Neural progenitor cell (in vitro differentiated cells): ENCODE data around the gene ARHGEF39. TPM values are rescaled to one million over a fixed set of nuclear protein-coding genes. Genes with fewer than 3 reads are reported as not detected.
"Not testable (repeated sequence)": the region's sequence is repeated elsewhere in the genome, so short reads cannot be mapped to it uniquely, and the experiment has no call there.

ENCODE experiments used
- DNase-seq: peaks from one replicate; pipeline ENCODE4 v3.0.0-alpha.2; 2016; ENCODE audit warnings: low spot score
- H2AFZ ChIP-seq: fragments of 200-600 bp; sonication (generic); replicated peaks from 2 replicates; pipeline ENCODE4 v1.6.1; 2016; ENCODE audit warnings: antibody characterized with exemption
- H3F3A ChIP-seq: fragments of 200-600 bp; sonication (generic); 2 replicates; pipeline ENCODE4 v1.6.1; 2016; ENCODE audit warnings: antibody characterized with exemption, low read depth
- H3K27ac ChIP-seq: fragments of 200-600 bp; sonication (generic); 2 replicates; pipeline ENCODE4 v1.5.1; 2016; ENCODE audit warnings: mild to moderate bottlenecking
- H3K27me3 ChIP-seq: fragments of 200-600 bp; sonication (generic); 2 replicates; pipeline ENCODE4 v1.6.1; 2016; ENCODE audit warnings: mild to moderate bottlenecking, moderate library complexity
- H3K36me3 ChIP-seq: fragments of 200-600 bp; sonication (generic); 2 replicates; pipeline ENCODE4 v1.5.1; 2016
- H3K4me1 ChIP-seq: fragments of 200-600 bp; sonication (generic); 2 replicates; pipeline ENCODE4 v1.6.1; 2016; ENCODE audit warnings: mixed run types
- H3K4me2 ChIP-seq: fragments of 200-600 bp; sonication (generic); 2 replicates; pipeline ENCODE4 v1.6.1; 2016
- H3K4me3 ChIP-seq: fragments of 200-600 bp; sonication (generic); 2 replicates; pipeline ENCODE4 v1.5.1; 2016
- H3K79me2 ChIP-seq: fragments of 200-600 bp; sonication (generic); 2 replicates; pipeline ENCODE4 v1.6.1; 2016; ENCODE audit warnings: low read depth
- H3K9ac ChIP-seq: fragments of 200-600 bp; sonication (generic); 2 replicates; pipeline ENCODE4 v1.6.1; 2016
- H3K9me3 ChIP-seq: fragments of 200-600 bp; sonication (generic); 2 replicates; pipeline ENCODE4 v1.5.1; 2016; ENCODE audit warnings: low read depth
- H4K20me1 ChIP-seq: fragments of 200-600 bp; sonication (generic); 2 replicates; pipeline ENCODE4 v1.6.1; 2016; ENCODE audit warnings: low read depth
- H3K27ac Mint-ChIP-seq: 3 replicates; pipeline ENCODE4 v1.8.0; 2021; ENCODE audit warnings: mixed read lengths
- H3K27me3 Mint-ChIP-seq: 2 replicates; pipeline ENCODE4 v1.8.0; 2022; ENCODE audit warnings: low read depth, mild to moderate bottlenecking, inconsistent platforms, moderate library complexity, mixed read lengths; ENCODE audit not compliant: insufficient read depth
- H3K36me3 Mint-ChIP-seq: 3 replicates; pipeline ENCODE4 v1.8.0; 2021; ENCODE audit warnings: mixed read lengths
- H3K4me1 Mint-ChIP-seq: 3 replicates; pipeline ENCODE4 v1.8.0; 2021; ENCODE audit warnings: mixed read lengths
- H3K4me3 Mint-ChIP-seq: 3 replicates; pipeline ENCODE4 v1.8.0; 2021; ENCODE audit warnings: mild to moderate bottlenecking, moderate library complexity, mixed read lengths
- H3K9me3 Mint-ChIP-seq: 3 replicates; pipeline ENCODE4 v1.8.0; 2020; ENCODE audit warnings: mixed read lengths
- CTCF ChIP-seq: fragments of 200-600 bp; sonication (generic); IDR thresholded peaks from 2 replicates; pipeline ENCODE4 v1.5.1; 2017; ENCODE audit warnings: antibody characterized with exemption, mild to moderate bottlenecking
- EZH2 ChIP-seq: fragments of 200-600 bp; sonication (generic); IDR thresholded peaks from 2 replicates; pipeline ENCODE4 v1.6.1; 2017; ENCODE audit warnings: antibody characterized with exemption, mild to moderate bottlenecking, moderate library complexity
- EZH2phosphoT487 ChIP-seq: fragments of 200-600 bp; sonication (generic); IDR thresholded peaks from 2 replicates; pipeline ENCODE4 v1.6.1; 2017; ENCODE audit warnings: antibody characterized with exemption
- total RNA-seq: library from RNA; depleted of rRNA; stranded (reverse); fragments of >200 nt; gene quantifications from 2 replicates; pipeline ENCODE4 v1.2.3, GENCODE V29; 2015; ENCODE audit warnings: low replicate concordance

ARHGEF39 gene
- total RNA-seq, 1 donor from 2014 or later = 13.2 TPM

GRCh38 chr9:35643046-35643445 lies 21.9 kb downstream of the ARHGEF39 start:
- H3K27ac Mint-ChIP-seq = no peak overlapping the region
- H3K4me1 Mint-ChIP-seq = peaks cover 18% of the 10 kb centered on the region
- H3K36me3 ChIP-seq = no peaks in the 10 kb centered on the region
- no peak overlapping the region for H3K9ac ChIP-seq
- DNase-seq = no peak
- H3K9me3 Mint-ChIP-seq = peaks cover 8% of the 10 kb centered on the region
- H3F3A ChIP-seq = peaks cover 16% of the 10 kb centered on the region
- no peak overlapping the region for H3K4me3 ChIP-seq
- peaks cover 10% of the 10 kb centered on the region for H3K27me3 Mint-ChIP-seq
- H3K36me3 Mint-ChIP-seq = peaks cover 11% of the 10 kb centered on the region
- TF ChIP-seq EZH2 (no peak), EZH2phosphoT487 (no peak), CTCF (no peak)
- peaks cover 8% of the 10 kb centered on the region for H3K4me1 ChIP-seq
- no peaks in the 10 kb centered on the region for H3K9me3 ChIP-seq
- no peaks in the 10 kb centered on the region for H3K79me2 ChIP-seq
- H4K20me1 ChIP-seq = no peaks in the 10 kb centered on the region
- H3K4me3 Mint-ChIP-seq = no peak overlapping the region
- H2AFZ ChIP-seq = no peak overlapping the region
- no peak overlapping the region for H3K27ac ChIP-seq
- peaks cover 10% of the 10 kb centered on the region for H3K27me3 ChIP-seq
- H3K4me2 ChIP-seq = no peak overlapping the region

- not testable (repeated sequence) for H3K27ac ChIP-seq, H3K4me3 ChIP-seq, H3K9me3 Mint-ChIP-seq, H3K4me2 ChIP-seq, DNase-seq, H3K79me2 ChIP-seq, H3F3A ChIP-seq, H3K4me1 ChIP-seq, H2AFZ ChIP-seq, H3K9me3 ChIP-seq, H3K27ac Mint-ChIP-seq, H4K20me1 ChIP-seq, H3K27me3 Mint-ChIP-seq, H3K9ac ChIP-seq, H3K27me3 ChIP-seq, H3K4me3 Mint-ChIP-seq, H3K36me3 ChIP-seq, H3K4me1 Mint-ChIP-seq
- H3K36me3 Mint-ChIP-seq = peaks cover 11% of the 10 kb centered on the region
These were observed 23.5 kb downstream of the ARHGEF39 start for GRCh38 chr9:35641478-35641877.

GRCh38 chr9:35640431-35640830 lies 24.6 kb downstream of the ARHGEF39 start:
- not testable (repeated sequence) for H3K27ac ChIP-seq, H3K4me3 ChIP-seq, H3K27ac Mint-ChIP-seq, H3K4me1 ChIP-seq, H3F3A ChIP-seq, H3K4me2 ChIP-seq, H2AFZ ChIP-seq, H3K79me2 ChIP-seq, H3K9me3 ChIP-seq, H4K20me1 ChIP-seq, H3K9ac ChIP-seq, H3K4me1 Mint-ChIP-seq, H3K27me3 Mint-ChIP-seq, DNase-seq, H3K36me3 ChIP-seq, H3K27me3 ChIP-seq, H3K9me3 Mint-ChIP-seq
- peaks cover 11% of the 10 kb centered on the region for H3K36me3 Mint-ChIP-seq
- peak overlapping the region; percentile 52 for H3K4me3 Mint-ChIP-seq

- TF ChIP-seq EZH2 (no peak), EZH2phosphoT487 (no peak), CTCF (no peak)
- H3K27me3 ChIP-seq = no peaks in the 10 kb centered on the region
- peaks cover 8% of the 10 kb centered on the region for H3K9me3 Mint-ChIP-seq
These were observed 25.4 kb downstream of the ARHGEF39 start for GRCh38 chr9:35639631-35640030.

GRCh38 chr9:35639225-35639624 lies 25.8 kb downstream of the ARHGEF39 start:
- H2AFZ ChIP-seq, H3K27ac ChIP-seq, H4K20me1 ChIP-seq, H3K4me1 Mint-ChIP-seq, H3K9me3 Mint-ChIP-seq, H3K36me3 ChIP-seq, H3K9ac ChIP-seq, H3K4me3 ChIP-seq, H3K9me3 ChIP-seq, H3K79me2 ChIP-seq, H3K4me2 ChIP-seq, H3K4me1 ChIP-seq, H3K4me3 Mint-ChIP-seq, H3K27me3 Mint-ChIP-seq, DNase-seq, H3K27me3 ChIP-seq, H3F3A ChIP-seq, H3K27ac Mint-ChIP-seq: not testable (repeated sequence)
- H3K36me3 Mint-ChIP-seq = peaks cover 11% of the 10 kb centered on the region

More at GRCh38 chr9:35639631-35640030, 25.4 kb downstream of the ARHGEF39 start:
- no peaks in the 10 kb centered on the region for H3F3A ChIP-seq
- Mint-ChIP-seq H3K4me3 (no peak overlapping the region), H3K36me3 (peaks cover 11% of the 10 kb centered on the region), H3K27me3 (peaks cover under 1% of the 10 kb centered on the region), H3K27ac (no peak overlapping the region), H3K4me1 (peaks cover 4% of the 10 kb centered on the region)
- no peak overlapping the region for H3K27ac ChIP-seq
- H3K79me2 ChIP-seq = no peaks in the 10 kb centered on the region
- DNase-seq = no peak
- no peaks in the 10 kb centered on the region for H4K20me1 ChIP-seq
- H2AFZ ChIP-seq = no peak overlapping the region
- H3K36me3 ChIP-seq = no peaks in the 10 kb centered on the region
- H3K4me3 ChIP-seq = no peak overlapping the region
- no peak overlapping the region for H3K9ac ChIP-seq
- H3K4me2 ChIP-seq = no peak overlapping the region
- no peaks in the 10 kb centered on the region for H3K9me3 ChIP-seq
- H3K4me1 ChIP-seq = no peaks in the 10 kb centered on the region

GRCh38 chr9:35638751-35639150 lies 26.2 kb downstream of the ARHGEF39 start:
- not testable (repeated sequence) for H3F3A ChIP-seq, H3K9ac ChIP-seq, H2AFZ ChIP-seq, H3K4me2 ChIP-seq, H3K36me3 ChIP-seq, DNase-seq, H3K27ac Mint-ChIP-seq, H3K4me3 ChIP-seq, H3K4me3 Mint-ChIP-seq, H3K9me3 Mint-ChIP-seq, H3K4me1 ChIP-seq, H4K20me1 ChIP-seq, H3K27ac ChIP-seq, H3K79me2 ChIP-seq, H3K4me1 Mint-ChIP-seq, H3K27me3 ChIP-seq, H3K9me3 ChIP-seq, H3K27me3 Mint-ChIP-seq
- H3K36me3 Mint-ChIP-seq = peaks cover 11% of the 10 kb centered on the region

GRCh38 chr9:35637427-35637955 lies 27.5 kb downstream of the ARHGEF39 start:
- not testable (repeated sequence) for H3K9ac ChIP-seq, H3K27me3 Mint-ChIP-seq, H3K4me1 ChIP-seq, H3K27ac Mint-ChIP-seq, H3K4me3 ChIP-seq, H2AFZ ChIP-seq, DNase-seq, H3F3A ChIP-seq, H3K79me2 ChIP-seq, H3K27ac ChIP-seq, H4K20me1 ChIP-seq, H3K9me3 Mint-ChIP-seq, H3K9me3 ChIP-seq, H3K4me1 Mint-ChIP-seq, H3K27me3 ChIP-seq, H3K36me3 ChIP-seq, H3K4me3 Mint-ChIP-seq, H3K4me2 ChIP-seq
- peaks cover 11% of the 10 kb centered on the region for H3K36me3 Mint-ChIP-seq
